Mucosa of rectum (tissue), 2 donors: ENCODE measurements around the gene ANO2.

Experiments
- H3K27ac ChIP-seq, 2 donors: one replicate each; pipeline ENCODE4 v1.7.0; 2013; ENCODE audit warnings: inconsistent platforms in 2 of 2, low read depth in 2 of 2, low read length in 2 of 2
- H3K27me3 ChIP-seq, 2 donors: one replicate each; pipeline ENCODE4 v1.7.0; 2013; ENCODE audit warnings: low read length in 2 of 2; ENCODE audit not compliant: control insufficient read depth in 2 of 2, insufficient read depth in 2 of 2
- H3K36me3 ChIP-seq, 2 donors: one replicate each; pipeline ENCODE4 v1.7.0; 2013; ENCODE audit warnings: low read length in 2 of 2; ENCODE audit not compliant: control insufficient read depth in 2 of 2, insufficient read depth in 2 of 2
- H3K4me1 ChIP-seq, 2 donors: one replicate each; pipeline ENCODE4 v1.7.0; 2013; ENCODE audit warnings: low read length in 2 of 2, mild to moderate bottlenecking in 1 of 2; ENCODE audit not compliant: control insufficient read depth in 2 of 2, insufficient read depth in 2 of 2
- H3K4me3 ChIP-seq, 2 donors: one replicate each; pipeline ENCODE4 v1.7.0; 2013; ENCODE audit warnings: low read length in 2 of 2
- H3K9ac ChIP-seq, 2 donors: one replicate each; pipeline ENCODE4 v1.7.0; 2013; ENCODE audit warnings: low read length in 2 of 2, low read depth in 1 of 2, mild to moderate bottlenecking in 1 of 2
- H3K9me3 ChIP-seq, 2 donors: one replicate each; pipeline ENCODE4 v1.7.0; 2013; ENCODE audit warnings: low read length in 2 of 2; ENCODE audit not compliant: control insufficient read depth in 2 of 2
- donor health status: healthy.
- donor health status: Normal muscosa, but diverticular disease.

Gene ANO2

GRCh38 chr12:5522432-5523335 is 422.4 kb downstream of the ANO2 start:
- H3K4me1 ChIP-seq: no peaks in the 10 kb centered on the region
- H3K27ac ChIP-seq: no peak overlapping the region
- H3K4me3 ChIP-seq: no peak overlapping the region
- H3K9ac ChIP-seq: no peak overlapping the region
- H3K36me3 ChIP-seq: no peaks in the 10 kb centered on the region
- no peaks in the 10 kb centered on the region for H3K27me3 ChIP-seq
- no peaks in the 10 kb centered on the region for H3K9me3 ChIP-seq

DNA sequence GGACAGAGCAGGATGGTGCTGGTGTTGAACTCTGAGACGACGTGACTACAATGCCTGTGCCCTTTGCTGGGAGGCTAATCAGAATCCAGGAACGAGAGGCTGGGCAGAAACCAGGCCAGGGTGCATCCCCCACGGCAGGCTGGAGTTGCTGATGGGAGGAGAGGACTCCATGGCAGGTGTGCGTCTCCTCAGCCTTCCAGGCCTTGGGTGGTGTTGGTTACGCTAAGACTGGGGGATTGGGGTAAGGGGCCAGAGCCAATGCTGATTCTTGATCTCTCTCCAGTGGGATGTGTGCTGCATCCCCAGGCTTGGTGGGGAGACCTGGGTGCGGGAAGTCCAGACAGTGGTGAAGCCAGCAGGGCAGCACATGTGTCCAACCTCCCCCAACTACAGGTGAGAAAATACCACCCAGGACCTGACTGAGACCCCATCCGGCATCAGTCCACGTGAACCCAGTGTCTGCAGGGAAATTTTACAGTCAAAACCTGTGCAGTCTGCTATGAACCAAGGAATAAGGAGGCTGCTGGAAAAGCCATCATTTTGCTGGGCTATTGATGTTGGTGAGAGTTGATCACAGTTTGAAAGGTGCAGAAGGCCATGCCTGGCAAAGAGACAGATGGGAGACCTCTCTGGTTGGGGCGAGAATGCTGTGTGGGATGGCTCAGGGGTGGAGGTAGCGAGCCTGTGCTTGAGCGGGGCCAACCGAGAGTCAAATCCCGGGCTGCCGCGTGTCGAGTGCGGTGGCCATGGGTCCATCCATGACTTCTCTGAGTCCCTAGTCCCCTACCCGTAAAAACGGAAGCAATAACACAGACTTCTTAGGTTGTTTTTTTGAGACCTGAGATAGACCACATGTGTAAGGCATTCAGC is 423.4 kb downstream of the ANO2 start:
- no peaks in the 10 kb centered on the region for H3K4me1 ChIP-seq
- H3K36me3 ChIP-seq: no peaks in the 10 kb centered on the region
- H3K27ac ChIP-seq: no peak overlapping the region
- H3K27me3 ChIP-seq: no peaks in the 10 kb centered on the region
- H3K9me3 ChIP-seq: no peaks in the 10 kb centered on the region
- no peak overlapping the region for H3K9ac ChIP-seq
- H3K4me3 ChIP-seq: no peak overlapping the region

DNA sequence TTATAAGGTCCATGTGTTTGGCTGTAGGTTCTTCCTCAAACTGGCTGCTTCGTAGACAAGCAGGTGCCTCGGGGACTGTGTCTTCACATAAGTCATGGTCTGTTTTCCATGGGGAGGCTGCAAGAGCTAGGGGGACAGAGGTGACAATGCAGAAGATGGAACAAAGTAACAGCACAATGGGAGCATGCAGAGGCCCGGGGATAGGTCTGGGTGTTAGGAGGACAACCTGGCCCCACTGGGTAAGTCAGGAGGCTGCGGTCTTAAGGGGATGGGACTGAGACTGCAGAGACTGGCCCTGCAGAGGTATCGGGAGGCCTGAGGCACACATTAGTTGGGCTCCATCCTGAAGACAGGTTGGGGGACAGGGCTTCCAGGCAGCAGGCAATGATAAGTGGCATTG is 424.2 kb downstream of the ANO2 start:
- Histone ChIP-seq H3K27me3 (no peaks in the 10 kb centered on the region), H3K36me3 (no peaks in the 10 kb centered on the region), H3K9me3 (no peaks in the 10 kb centered on the region), H3K9ac (no peak overlapping the region), H3K4me1 (no peaks in the 10 kb centered on the region), H3K4me3 (no peak overlapping the region), H3K27ac (no peak overlapping the region)

DNA sequence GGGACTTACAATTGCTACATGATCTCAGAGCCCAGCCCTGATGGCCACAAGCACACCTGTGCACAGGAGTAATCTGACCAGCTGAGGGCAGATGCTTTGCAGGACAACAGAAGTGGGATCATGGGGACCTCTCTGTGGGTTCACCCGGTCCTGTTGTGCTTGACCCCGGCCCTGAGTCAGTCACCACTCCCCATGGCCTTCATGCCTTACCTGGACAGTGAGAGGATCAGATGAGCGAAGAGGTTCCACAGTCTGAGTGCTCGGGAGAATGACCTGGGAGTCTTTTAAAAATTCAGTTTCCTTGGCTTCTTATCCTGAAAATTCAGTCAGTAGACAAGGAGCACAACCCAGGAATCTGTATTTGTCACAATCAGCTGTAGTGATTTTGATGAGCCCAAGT is 425.0 kb downstream of the ANO2 start:
- Histone ChIP-seq H3K4me1 (no peaks in the 10 kb centered on the region), H3K27ac (no peak overlapping the region), H3K27me3 (no peaks in the 10 kb centered on the region), H3K9ac (no peak overlapping the region), H3K36me3 (no peaks in the 10 kb centered on the region), H3K4me3 (no peak overlapping the region), H3K9me3 (no peaks in the 10 kb centered on the region)

DNA sequence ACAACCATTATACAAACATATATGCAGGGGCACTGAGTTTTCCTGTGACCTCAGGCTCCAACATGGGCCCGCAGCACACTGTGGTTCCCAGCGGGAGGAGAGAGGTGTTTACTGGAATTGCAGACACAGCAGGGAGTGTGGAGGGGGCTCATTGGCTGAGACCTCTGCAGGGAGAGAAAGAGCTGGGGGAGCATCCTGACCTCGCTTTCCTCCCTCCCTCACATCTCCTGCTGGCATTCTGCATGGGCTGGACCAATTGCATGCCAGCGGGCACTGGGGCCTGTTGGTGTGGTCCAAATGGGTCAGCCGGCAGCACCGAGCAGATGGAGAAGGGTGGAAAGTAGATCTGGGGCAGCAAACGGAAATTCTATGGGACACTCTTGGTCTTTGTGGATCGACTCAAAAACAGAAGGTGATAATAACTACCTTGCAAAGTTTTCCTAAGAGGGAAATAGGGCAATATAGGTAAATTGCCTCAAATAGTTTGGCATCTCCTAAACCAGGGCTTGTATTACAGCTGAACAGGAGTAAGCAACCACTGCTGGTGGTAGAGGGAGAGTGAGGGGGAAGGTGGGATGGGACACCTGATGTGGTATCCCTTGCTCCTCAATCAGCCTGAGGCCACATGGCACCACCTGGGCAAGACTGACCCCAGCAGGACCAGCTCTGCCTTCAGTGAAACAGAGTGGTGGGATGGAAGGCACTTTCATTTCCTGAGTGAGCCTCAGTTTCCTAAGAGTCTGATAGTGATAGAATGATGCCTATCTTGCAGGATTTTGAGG is 426.3 kb downstream of the ANO2 start:
- H3K4me3 ChIP-seq: no peak overlapping the region
- H3K36me3 ChIP-seq: no peaks in the 10 kb centered on the region
- H3K27ac ChIP-seq: no peak overlapping the region
- no peaks in the 10 kb centered on the region for H3K9me3 ChIP-seq
- no peaks in the 10 kb centered on the region for H3K27me3 ChIP-seq
- no peaks in the 10 kb centered on the region for H3K4me1 ChIP-seq
- no peak overlapping the region for H3K9ac ChIP-seq

- Histone ChIP-seq H3K27ac (no peak overlapping the region), H3K4me1 (no peaks in the 10 kb centered on the region), H3K36me3 (no peaks in the 10 kb centered on the region), H3K4me3 (no peak overlapping the region), H3K27me3 (no peaks in the 10 kb centered on the region), H3K9me3 (no peaks in the 10 kb centered on the region), H3K9ac (no peak overlapping the region)
Observed at GRCh38 chr12:5516371-5517241, 428.5 kb downstream of the ANO2 start.

DNA sequence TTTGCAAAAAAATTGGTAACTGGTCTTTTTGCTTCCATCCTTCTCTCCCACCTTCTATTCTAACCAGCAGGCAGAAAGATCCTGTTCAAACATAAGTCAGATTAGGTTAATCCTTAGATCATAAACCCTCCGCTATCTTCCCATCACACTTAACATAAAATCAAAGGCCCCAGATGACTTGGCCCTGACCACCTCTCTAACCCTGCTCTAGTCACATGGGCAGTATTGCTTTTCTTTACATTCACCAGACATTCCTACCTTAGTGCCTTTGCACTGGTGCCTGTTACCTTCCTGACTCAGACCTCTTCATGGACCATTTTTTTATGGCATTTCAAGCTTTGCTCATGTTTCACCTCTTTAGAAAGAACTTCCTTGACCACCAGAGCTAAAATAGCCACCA is 429.6 kb downstream of the ANO2 start:
- Histone ChIP-seq H3K9ac (no peak overlapping the region), H3K4me3 (no peak overlapping the region), H3K27ac (no peak overlapping the region), H3K27me3 (no peaks in the 10 kb centered on the region), H3K36me3 (no peaks in the 10 kb centered on the region), H3K4me1 (no peaks in the 10 kb centered on the region), H3K9me3 (no peaks in the 10 kb centered on the region)

DNA sequence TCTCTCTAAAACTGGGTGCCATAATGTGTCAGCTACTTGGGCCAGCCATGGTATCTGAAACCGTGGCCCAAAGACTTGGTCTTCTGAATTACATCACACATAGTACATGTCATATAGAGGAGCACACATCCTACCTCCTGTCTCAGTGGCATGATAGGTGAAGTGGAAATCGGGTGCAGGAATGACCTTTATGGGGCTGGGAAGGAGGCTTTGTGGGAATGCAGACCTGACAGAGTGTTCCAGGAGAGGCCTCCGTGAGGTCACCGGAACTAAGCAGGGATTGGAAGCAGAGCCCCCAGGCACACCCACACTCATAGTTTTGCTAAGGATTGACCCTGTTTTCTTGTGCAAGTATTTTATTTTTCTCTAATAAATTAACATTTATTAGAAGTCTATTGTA is 430.5 kb downstream of the ANO2 start:
- Histone ChIP-seq H3K27ac (no peak overlapping the region), H3K4me1 (no peaks in the 10 kb centered on the region), H3K4me3 (no peak overlapping the region), H3K36me3 (no peaks in the 10 kb centered on the region), H3K9me3 (no peaks in the 10 kb centered on the region), H3K9ac (no peak overlapping the region), H3K27me3 (no peaks in the 10 kb centered on the region)

- no peaks in the 10 kb centered on the region for H3K27me3 ChIP-seq
- H3K27ac ChIP-seq: no peak overlapping the region
- H3K9me3 ChIP-seq: no peaks in the 10 kb centered on the region
- no peak overlapping the region for H3K9ac ChIP-seq
- no peak overlapping the region for H3K4me3 ChIP-seq
- no peaks in the 10 kb centered on the region for H3K4me1 ChIP-seq
- H3K36me3 ChIP-seq: no peaks in the 10 kb centered on the region
Observed at GRCh38 chr12:5514016-5514415, 431.0 kb downstream of the ANO2 start.
